Measurements from ENCODE around the gene ENOX2. TPM values are rescaled to one million over a fixed set of nuclear protein-coding genes. Genes with fewer than 3 reads are reported as not detected.

The ENOX2 gene
- total and polyA plus RNA-seq, 2 donors (not counting 1 experiment from before 2014, with no cell fraction given) = 7.6 to 12.9 TPM

GRCh38 chrX:130695931-130696330 is 207.1 kb downstream of the ENOX2 start:
- Histone ChIP-seq H3K27me3 (ENCODE audit: control insufficient read depth, insufficient read depth, low read length) (no peaks in the 10 kb centered on the region), H2AFZ (ENCODE audit: low read length) (no peak overlapping the region), H4K20me1 (ENCODE audit: control insufficient read depth, extremely low read depth, insufficient read depth, low read length) (no peaks in the 10 kb centered on the region), H3K79me2 (ENCODE audit: control insufficient read depth, insufficient read depth, low read length) (no peaks in the 10 kb centered on the region), H3K4me1 (ENCODE audit: control insufficient read depth, extremely low read depth, insufficient read depth, low read length) (no peaks in the 10 kb centered on the region), H3K27ac (ENCODE audit: insufficient read depth, low read length) (no peak overlapping the region), H3K36me3 (ENCODE audit: control insufficient read depth, insufficient read depth, low read length) (no peaks in the 10 kb centered on the region), H3K4me2 (ENCODE audit: extremely low read depth, insufficient read depth, low read length) (no peak overlapping the region), H3K4me3 (replicated peaks in 1 of 4; ENCODE audit: control extremely low read depth in 1 of 4, insufficient read depth in 1 of 4, low read depth in 3 of 4, low read length in 4 of 4) (no peak overlapping the region), H3K9ac (ENCODE audit: insufficient read depth, low read length) (no peak overlapping the region), H3K9me3 (ENCODE audit: control insufficient read depth, insufficient read depth, low read depth, low read length) (no peaks in the 10 kb centered on the region)
- DNase-seq (ENCODE audit: low read depth in 2 of 2) = no peak
- TF ChIP-seq CTCF (conservative IDR thresholded peaks at IDR 0.05 in 1 of 2, IDR thresholded peaks at IDR 0.05 in 1 of 2; ENCODE audit: low read depth in 1 of 2, low read length in 2 of 2) (no peak), EZH2 (IDR thresholded peaks at IDR 0.05; ENCODE audit: low read length, missing control alignments) (no peak)

GRCh38 chrX:130694983-130695382 is 208.0 kb downstream of the ENOX2 start:
- TF ChIP-seq CTCF (conservative IDR thresholded peaks at IDR 0.05 in 1 of 2, IDR thresholded peaks at IDR 0.05 in 1 of 2; ENCODE audit: low read depth in 1 of 2, low read length in 2 of 2) = no peak
- no peak for TF ChIP-seq EZH2 (IDR thresholded peaks at IDR 0.05; ENCODE audit: low read length, missing control alignments)
- Histone ChIP-seq H3K4me2 (ENCODE audit: extremely low read depth, insufficient read depth, low read length) (no peak overlapping the region), H3K9ac (ENCODE audit: insufficient read depth, low read length) (no peak overlapping the region), H3K4me3 (replicated peaks in 1 of 4; ENCODE audit: control extremely low read depth in 1 of 4, insufficient read depth in 1 of 4, low read depth in 3 of 4, low read length in 4 of 4) (no peak overlapping the region), H2AFZ (ENCODE audit: low read length) (no peak overlapping the region), H3K4me1 (ENCODE audit: control insufficient read depth, extremely low read depth, insufficient read depth, low read length) (no peaks in the 10 kb centered on the region), H3K27ac (ENCODE audit: insufficient read depth, low read length) (no peak overlapping the region), H4K20me1 (ENCODE audit: control insufficient read depth, extremely low read depth, insufficient read depth, low read length) (no peaks in the 10 kb centered on the region), H3K27me3 (ENCODE audit: control insufficient read depth, insufficient read depth, low read length) (no peaks in the 10 kb centered on the region), H3K9me3 (ENCODE audit: control insufficient read depth, insufficient read depth, low read depth, low read length) (no peaks in the 10 kb centered on the region), H3K79me2 (ENCODE audit: control insufficient read depth, insufficient read depth, low read length) (no peaks in the 10 kb centered on the region), H3K36me3 (ENCODE audit: control insufficient read depth, insufficient read depth, low read length) (no peaks in the 10 kb centered on the region)
- no peak for DNase-seq (ENCODE audit: low read depth in 2 of 2)

GRCh38 chrX:130691576-130691975 is 211.4 kb downstream of the ENOX2 start:
- Histone ChIP-seq H3K9me3 (ENCODE audit: control insufficient read depth, insufficient read depth, low read depth, low read length) (no peaks in the 10 kb centered on the region), H4K20me1 (ENCODE audit: control insufficient read depth, extremely low read depth, insufficient read depth, low read length) (no peaks in the 10 kb centered on the region), H3K9ac (ENCODE audit: insufficient read depth, low read length) (no peak overlapping the region), H3K4me1 (ENCODE audit: control insufficient read depth, extremely low read depth, insufficient read depth, low read length) (no peaks in the 10 kb centered on the region), H3K27ac (ENCODE audit: insufficient read depth, low read length) (no peak overlapping the region), H3K36me3 (ENCODE audit: control insufficient read depth, insufficient read depth, low read length) (no peaks in the 10 kb centered on the region), H3K79me2 (ENCODE audit: control insufficient read depth, insufficient read depth, low read length) (no peaks in the 10 kb centered on the region), H3K27me3 (ENCODE audit: control insufficient read depth, insufficient read depth, low read length) (no peaks in the 10 kb centered on the region), H2AFZ (ENCODE audit: low read length) (no peak overlapping the region), H3K4me2 (ENCODE audit: extremely low read depth, insufficient read depth, low read length) (no peak overlapping the region), H3K4me3 (replicated peaks in 1 of 4; ENCODE audit: control extremely low read depth in 1 of 4, insufficient read depth in 1 of 4, low read depth in 3 of 4, low read length in 4 of 4) (no peak overlapping the region)
- no peak for DNase-seq (ENCODE audit: low read depth in 2 of 2)
- no peak for TF ChIP-seq EZH2 (IDR thresholded peaks at IDR 0.05; ENCODE audit: low read length, missing control alignments)
- TF ChIP-seq CTCF (conservative IDR thresholded peaks at IDR 0.05 in 1 of 2, IDR thresholded peaks at IDR 0.05 in 1 of 2; ENCODE audit: low read depth in 1 of 2, low read length in 2 of 2) = no peak

Measured in fibroblast of lung (primary cell).